ENCODE measurements around the gene HOMEZ.

- no peak; the same call in 1 of the 2 replicates for TF ChIP-seq POLR2A (IDR thresholded peaks at IDR 0.05; ENCODE audit: low read depth, low read length)
- TF ChIP-seq POLR2AphosphoS5 (IDR thresholded peaks at IDR 0.05; ENCODE audit: low read depth, low read length), result peak; percentile 4; the same call in 1 of the 2 replicates
Measured at GRCh38 chr14:23285530-23286019, 357 bp downstream of the HOMEZ start.

All from GM12891 (cell line).